ENCODE measurements around the gene LRRC15.

Gene LRRC15

DNA sequence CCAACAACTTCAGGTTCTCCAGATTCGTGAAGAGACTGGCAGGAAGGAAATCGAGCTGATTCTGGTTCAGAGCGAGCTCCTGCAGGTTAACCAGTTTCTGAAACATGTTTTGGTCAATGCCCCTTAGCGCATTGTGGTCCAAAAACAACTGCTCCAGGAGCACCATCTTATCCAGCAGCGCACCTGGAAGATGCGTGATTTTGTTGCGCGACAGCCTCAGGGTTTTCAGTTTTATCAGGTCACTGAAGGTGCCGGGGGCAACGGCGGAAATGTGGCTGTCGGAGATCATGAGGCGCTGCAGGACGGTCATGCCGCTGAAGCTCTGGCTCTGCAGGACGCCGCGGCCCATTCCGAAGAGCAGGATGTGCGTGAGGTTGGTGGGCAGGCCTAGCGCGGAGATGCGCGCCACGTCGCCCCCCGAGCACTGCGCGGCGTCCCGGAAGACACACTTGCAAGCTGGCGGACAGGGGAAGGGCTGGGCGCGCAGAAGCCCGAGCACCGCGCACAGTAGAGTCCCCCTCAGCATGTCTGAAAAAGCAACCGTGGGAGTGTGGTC is 28.3 kb upstream of the LRRC15 start:
- no peak overlapping the region for H3K9ac ChIP-seq (ENCODE audit: low read length)
- 0 out of 2 replicates have a peak, but pooled peaks cover under 1% of the 10 kb centered on the region for H3K36me3 ChIP-seq (ENCODE audit: insufficient read depth, low read length)
- H4K20me1 ChIP-seq (ENCODE audit: insufficient read depth, low read length) = no peaks in the 10 kb centered on the region
- no peaks in the 10 kb centered on the region for H3K79me2 ChIP-seq (ENCODE audit: insufficient read depth, low read length)
- H3K9me2 ChIP-seq (ENCODE audit: low read depth, low read length) = no peaks in the 10 kb centered on the region
- H3K27me3 ChIP-seq (ENCODE audit: insufficient read depth, low read length) = peaks cover 6% of the 10 kb centered on the region; the same call in 1 of the 2 replicates
- H3K9me3 ChIP-seq (ENCODE audit: low read length) = no peaks in the 10 kb centered on the region
- no peak overlapping the region for H3K4me2 ChIP-seq (ENCODE audit: low read length)
- peaks cover 10% of the 10 kb centered on the region for H3K4me1 ChIP-seq (ENCODE audit: insufficient read depth, low read length, severe bottlenecking)
- 0 out of 2 replicates have a peak, but pooled peaks cover under 1% of the 10 kb centered on the region for H3F3A ChIP-seq (ENCODE audit: insufficient read depth, low read length)
- H3K27ac ChIP-seq (ENCODE audit: low read depth, low read length, poor library complexity, severe bottlenecking) = no peak overlapping the region
- no peak overlapping the region for H3K4me3 ChIP-seq (ENCODE audit: low read depth, low read length, poor library complexity, severe bottlenecking)
- TF ChIP-seq, protein P1, sequence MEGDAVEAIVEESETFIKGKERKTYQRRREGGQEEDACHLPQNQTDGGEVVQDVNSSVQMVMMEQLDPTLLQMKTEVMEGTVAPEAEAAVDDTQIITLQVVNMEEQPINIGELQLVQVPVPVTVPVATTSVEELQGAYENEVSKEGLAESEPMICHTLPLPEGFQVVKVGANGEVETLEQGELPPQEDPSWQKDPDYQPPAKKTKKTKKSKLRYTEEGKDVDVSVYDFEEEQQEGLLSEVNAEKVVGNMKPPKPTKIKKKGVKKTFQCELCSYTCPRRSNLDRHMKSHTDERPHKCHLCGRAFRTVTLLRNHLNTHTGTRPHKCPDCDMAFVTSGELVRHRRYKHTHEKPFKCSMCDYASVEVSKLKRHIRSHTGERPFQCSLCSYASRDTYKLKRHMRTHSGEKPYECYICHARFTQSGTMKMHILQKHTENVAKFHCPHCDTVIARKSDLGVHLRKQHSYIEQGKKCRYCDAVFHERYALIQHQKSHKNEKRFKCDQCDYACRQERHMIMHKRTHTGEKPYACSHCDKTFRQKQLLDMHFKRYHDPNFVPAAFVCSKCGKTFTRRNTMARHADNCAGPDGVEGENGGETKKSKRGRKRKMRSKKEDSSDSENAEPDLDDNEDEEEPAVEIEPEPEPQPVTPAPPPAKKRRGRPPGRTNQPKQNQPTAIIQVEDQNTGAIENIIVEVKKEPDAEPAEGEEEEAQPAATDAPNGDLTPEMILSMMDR (IDR thresholded peaks at IDR 0.05; ENCODE audit: low read length) = no peak
- no peak for TF ChIP-seq EZH2 (IDR thresholded peaks at IDR 0.05; ENCODE audit: borderline replicate concordance, low read length)
- no peak overlapping the region for H2AFZ ChIP-seq (ENCODE audit: low read length)

DNA sequence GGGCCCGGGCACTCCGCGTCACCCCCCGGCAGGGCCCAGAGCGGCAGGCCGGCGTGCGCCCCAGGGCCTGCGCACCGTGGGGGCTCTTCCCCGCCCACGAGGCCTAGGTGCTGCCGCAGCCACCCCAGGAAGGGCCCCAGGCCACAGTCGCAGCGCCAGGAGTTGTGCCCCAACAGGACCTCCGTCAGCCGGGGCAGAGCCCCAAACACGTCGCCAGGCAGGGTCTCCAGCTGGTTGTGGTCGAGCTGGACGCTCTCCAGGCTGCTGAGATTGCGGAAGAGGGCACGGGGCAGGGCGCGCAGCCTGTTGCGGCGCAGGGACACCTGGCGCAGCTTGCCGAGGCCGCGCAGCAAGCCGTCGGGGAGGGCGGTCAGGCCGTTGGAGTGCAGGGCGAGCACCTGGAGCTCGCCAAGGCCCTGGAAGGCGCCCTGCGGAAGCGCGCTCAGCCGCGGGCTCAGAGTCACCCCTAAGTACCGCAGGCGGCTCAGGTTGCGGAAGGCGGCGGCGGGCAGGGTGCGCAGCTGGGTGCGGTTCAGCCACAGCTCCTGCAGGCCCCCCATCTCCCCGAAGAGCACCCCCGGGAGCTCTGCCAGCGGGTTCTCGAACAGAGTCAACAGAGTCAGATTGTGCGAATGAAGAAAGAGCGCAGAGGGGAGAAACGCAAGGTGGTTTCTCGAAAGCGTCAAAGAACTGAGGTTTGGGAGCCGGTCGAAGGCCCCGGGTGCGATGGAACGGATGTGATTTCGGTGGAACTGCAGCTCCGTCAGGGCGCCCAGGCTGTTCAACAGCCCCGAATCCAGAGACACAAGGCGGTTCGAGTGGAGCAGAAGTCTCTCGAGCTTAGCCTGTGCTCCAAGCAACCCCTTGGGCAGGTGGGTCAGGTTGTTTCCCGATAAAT is 27.6 kb upstream of the LRRC15 start:
- no peaks in the 10 kb centered on the region for H3K9me2 ChIP-seq (ENCODE audit: low read depth, low read length)
- no peaks in the 10 kb centered on the region for H3K36me3 ChIP-seq (ENCODE audit: insufficient read depth, low read length)
- no peaks in the 10 kb centered on the region for H3K79me2 ChIP-seq (ENCODE audit: insufficient read depth, low read length)
- peaks cover 6% of the 10 kb centered on the region; the same call in 1 of the 2 replicates for H3K27me3 ChIP-seq (ENCODE audit: insufficient read depth, low read length)
- no peak overlapping the region for H2AFZ ChIP-seq (ENCODE audit: low read length)
- no peak for TF ChIP-seq EZH2 (IDR thresholded peaks at IDR 0.05; ENCODE audit: borderline replicate concordance, low read length)
- TF ChIP-seq, protein P1 (IDR thresholded peaks at IDR 0.05; ENCODE audit: low read length) = no peak
- no peaks in the 10 kb centered on the region for H3F3A ChIP-seq (ENCODE audit: insufficient read depth, low read length)
- H3K9ac ChIP-seq (ENCODE audit: low read length) = no peak overlapping the region
- no peak overlapping the region for H3K4me3 ChIP-seq (ENCODE audit: low read depth, low read length, poor library complexity, severe bottlenecking)
- H3K4me2 ChIP-seq (ENCODE audit: low read length) = no peak overlapping the region
- no peaks in the 10 kb centered on the region for H3K9me3 ChIP-seq (ENCODE audit: low read length)
- H4K20me1 ChIP-seq (ENCODE audit: insufficient read depth, low read length) = no peaks in the 10 kb centered on the region
- H3K27ac ChIP-seq (ENCODE audit: low read depth, low read length, poor library complexity, severe bottlenecking) = no peak overlapping the region
- H3K4me1 ChIP-seq (ENCODE audit: insufficient read depth, low read length, severe bottlenecking) = peaks cover 10% of the 10 kb centered on the region

DNA sequence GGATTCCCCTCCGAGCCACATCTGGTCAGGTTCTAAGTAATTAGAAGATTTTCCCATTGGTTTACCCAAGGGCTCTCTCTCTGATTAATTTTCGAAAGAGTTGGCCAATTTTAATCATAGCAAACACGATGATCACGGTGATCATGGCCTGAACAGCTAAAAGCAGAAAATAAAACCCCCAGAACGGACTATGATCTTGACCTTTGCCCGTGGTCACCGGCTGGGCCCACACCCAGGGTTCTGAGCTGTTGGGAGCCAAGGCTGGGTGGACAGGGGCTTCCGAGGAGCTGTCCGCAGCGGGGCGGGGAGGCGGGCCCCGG is 27.0 kb upstream of the LRRC15 start:
- no peaks in the 10 kb centered on the region for H4K20me1 ChIP-seq (ENCODE audit: insufficient read depth, low read length)
- peaks cover 6% of the 10 kb centered on the region; the same call in 1 of the 2 replicates for H3K27me3 ChIP-seq (ENCODE audit: insufficient read depth, low read length)
- H3K27ac ChIP-seq (ENCODE audit: low read depth, low read length, poor library complexity, severe bottlenecking) = no peak overlapping the region
- no peak overlapping the region for H3K4me3 ChIP-seq (ENCODE audit: low read depth, low read length, poor library complexity, severe bottlenecking)
- H3K9ac ChIP-seq (ENCODE audit: low read length) = no peak overlapping the region
- no peaks in the 10 kb centered on the region for H3F3A ChIP-seq (ENCODE audit: insufficient read depth, low read length)
- no peaks in the 10 kb centered on the region for H3K9me2 ChIP-seq (ENCODE audit: low read depth, low read length)
- peak overlapping the region; percentile 8; the same call in 1 of the 2 replicates for H3K4me2 ChIP-seq (ENCODE audit: low read length)
- H3K4me1 ChIP-seq (ENCODE audit: insufficient read depth, low read length, severe bottlenecking) = peaks cover 10% of the 10 kb centered on the region
- TF ChIP-seq, protein P1 (IDR thresholded peaks at IDR 0.05; ENCODE audit: low read length) = no peak
- TF ChIP-seq EZH2 (IDR thresholded peaks at IDR 0.05; ENCODE audit: borderline replicate concordance, low read length) = no peak
- no peak overlapping the region for H2AFZ ChIP-seq (ENCODE audit: low read length)
- no peaks in the 10 kb centered on the region for H3K79me2 ChIP-seq (ENCODE audit: insufficient read depth, low read length)
- no peaks in the 10 kb centered on the region for H3K36me3 ChIP-seq (ENCODE audit: insufficient read depth, low read length)
- H3K9me3 ChIP-seq (ENCODE audit: low read length) = no peaks in the 10 kb centered on the region

All from OCI-LY1 (cell line).